Thoracic aorta (tissue), 2 donors: ENCODE data around the gene DBP. TPM values are rescaled to one million over a fixed set of nuclear protein-coding genes. Genes with fewer than 3 reads are reported as not detected.

Experiments used
- ATAC-seq: fragments of 150-250 bp; one replicate; pipeline ENCODE4 v1.8.0; 2017; ENCODE audit warnings: low read depth; ENCODE audit not compliant: insufficient number of reproducible peaks, low FRiP score
- DNase-seq: peaks from one replicate; pipeline ENCODE4 v3.0.0-alpha.2; 2020; ENCODE audit warnings: low spot score
- H3K27ac ChIP-seq, 2 donors: fragments of 200-600 bp; sonication (generic); 1 replicate in 1 of 2; 2 replicates in 1 of 2; pipeline ENCODE4 v1.5.1; 2016; ENCODE audit warnings: mild to moderate bottlenecking in 2 of 2, moderate library complexity in 2 of 2
- H3K27me3 ChIP-seq: fragments of 200-600 bp; sonication (generic); replicated peaks from 2 replicates; pipeline ENCODE4 v1.6.0; 2016; ENCODE audit warnings: mild to moderate bottlenecking; ENCODE audit not compliant: insufficient read depth
- H3K36me3 ChIP-seq: fragments of 200-600 bp; sonication (generic); one replicate; pipeline ENCODE4 v1.5.1; 2016
- H3K4me1 ChIP-seq, 2 donors: fragments of 200-600 bp; sonication (generic); 1 replicate in 1 of 2; 2 replicates in 1 of 2; pipeline versions ENCODE4 v1.5.1 to v1.6.0; 2016; ENCODE audit warnings: low read depth in 2 of 2, mild to moderate bottlenecking in 1 of 2; ENCODE audit not compliant: control insufficient read depth in 1 of 2
- H3K4me3 ChIP-seq: fragments of 200-600 bp; sonication (generic); 2 replicates; pipeline ENCODE4 v1.5.1; 2016; ENCODE audit warnings: mild to moderate bottlenecking
- H3K9me3 ChIP-seq: fragments of 200-600 bp; sonication (generic); 2 replicates; pipeline ENCODE4 v1.5.1; 2016
- CTCF ChIP-seq: fragments of 200-600 bp; sonication (generic); IDR thresholded peaks from one replicate; pipeline ENCODE4 v1.5.1; 2019; ENCODE audit warnings: antibody characterized with exemption
- total RNA-seq, 2 donors: library from RNA; depleted of rRNA; stranded (reverse); fragments of >200 nt; gene quantifications; one replicate each; pipeline versions ENCODE4 v1.1.0 to v1.2.3, GENCODE V29; 2016

The DBP gene
- total RNA-seq, 2 donors from 2014 or later = 3.9 to 15.0 TPM

GRCh38 chr19:48651683-48652048, 14.5 kb upstream of the DBP start:
- Histone ChIP-seq H3K36me3 (no peaks in the 10 kb centered on the region), H3K9me3 (no peaks in the 10 kb centered on the region), H3K27me3 (no peaks in the 10 kb centered on the region), H3K27ac (no peak overlapping the region), H3K4me3 (no peak overlapping the region), H3K4me1 (no peaks in the 10 kb centered on the region)
- ATAC-seq = no peak
- no peak for TF ChIP-seq CTCF
- DNase-seq = no peak

GRCh38 chr19:48650974-48651682, 13.9 kb upstream of the DBP start:
- no peaks in the 10 kb centered on the region for H3K4me1 ChIP-seq
- no peaks in the 10 kb centered on the region for H3K9me3 ChIP-seq
- H3K36me3 ChIP-seq = no peaks in the 10 kb centered on the region
- TF ChIP-seq CTCF = no peak
- H3K27me3 ChIP-seq = no peaks in the 10 kb centered on the region
- no peak overlapping the region for H3K27ac ChIP-seq
- no peak for DNase-seq
- no peak for ATAC-seq
- no peak overlapping the region for H3K4me3 ChIP-seq

- DNase-seq (no peak), ATAC-seq (no peak)
- TF ChIP-seq CTCF = no peak
Observed at GRCh38 chr19:48648134-48648533, 11.0 kb upstream of the DBP start.

GRCh38 chr19:48646722-48647216, 9.6 kb upstream of the DBP start:
- Histone ChIP-seq H3K27ac (peak overlapping the region; percentile 85 to 88), H3K4me1 (peaks cover 6 to 17% of the 10 kb centered on the region in 2 donors), H3K4me3 (peak overlapping the region; percentile 84), H3K27me3 (no peaks in the 10 kb centered on the region), H3K9me3 (no peaks in the 10 kb centered on the region), H3K36me3 (no peaks in the 10 kb centered on the region)
- no peak for TF ChIP-seq CTCF
- no peak for ATAC-seq
- DNase-seq = no peak

More at GRCh38 chr19:48648134-48648533, 11.0 kb upstream of the DBP start:
- peaks cover 6 to 17% of the 10 kb centered on the region in 2 donors for H3K4me1 ChIP-seq
- H3K27ac ChIP-seq = no peak overlapping the region
- H3K36me3 ChIP-seq = no peaks in the 10 kb centered on the region
- no peaks in the 10 kb centered on the region for H3K27me3 ChIP-seq
- no peak overlapping the region for H3K4me3 ChIP-seq
- H3K9me3 ChIP-seq = no peaks in the 10 kb centered on the region

GRCh38 chr19:48646001-48646721, 9.0 kb upstream of the DBP start, which contains the start of gene CA11:
CA11 (minus strand) TSS chr19:48646187; CDS start chr19:48645632, 555 bp downstream.
- Histone ChIP-seq H3K4me3 (peak within 1 kb of the TSS; percentile 84), H3K27ac (peak within 1 kb of the TSS; percentile 85 to 88), H3K36me3 (no peaks in the 10 kb centered on the region), H3K9me3 (no peaks in the 10 kb centered on the region), H3K27me3 (no peaks in the 10 kb centered on the region), H3K4me1 (peaks cover 6 to 17% of the 10 kb centered on the region in 2 donors)
- no peak for DNase-seq
- TF ChIP-seq CTCF = peak; percentile 93
- peak; percentile 61 for ATAC-seq
